ENCODE results near the gene HSDL2.

DNA sequence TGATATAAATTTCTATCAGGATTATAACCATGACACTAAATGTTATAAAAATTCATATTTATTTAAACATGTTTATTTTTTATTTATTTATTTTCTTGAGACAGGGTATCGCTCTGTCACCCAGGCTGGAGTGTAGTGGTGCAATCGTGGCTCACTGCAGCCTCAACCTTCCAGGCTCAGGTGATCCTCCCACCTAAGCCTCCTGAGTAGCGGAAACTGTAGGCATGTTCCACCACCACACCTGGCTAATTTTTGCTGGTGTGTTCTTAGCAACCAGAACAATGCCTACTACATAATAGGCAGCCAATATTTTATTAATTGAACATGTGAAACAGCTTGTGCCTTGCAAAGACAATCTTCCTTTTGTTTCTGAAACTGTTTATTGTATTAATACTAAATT is 40.0 kb upstream of the HSDL2 start:
- TF ChIP-seq, protein P1, sequence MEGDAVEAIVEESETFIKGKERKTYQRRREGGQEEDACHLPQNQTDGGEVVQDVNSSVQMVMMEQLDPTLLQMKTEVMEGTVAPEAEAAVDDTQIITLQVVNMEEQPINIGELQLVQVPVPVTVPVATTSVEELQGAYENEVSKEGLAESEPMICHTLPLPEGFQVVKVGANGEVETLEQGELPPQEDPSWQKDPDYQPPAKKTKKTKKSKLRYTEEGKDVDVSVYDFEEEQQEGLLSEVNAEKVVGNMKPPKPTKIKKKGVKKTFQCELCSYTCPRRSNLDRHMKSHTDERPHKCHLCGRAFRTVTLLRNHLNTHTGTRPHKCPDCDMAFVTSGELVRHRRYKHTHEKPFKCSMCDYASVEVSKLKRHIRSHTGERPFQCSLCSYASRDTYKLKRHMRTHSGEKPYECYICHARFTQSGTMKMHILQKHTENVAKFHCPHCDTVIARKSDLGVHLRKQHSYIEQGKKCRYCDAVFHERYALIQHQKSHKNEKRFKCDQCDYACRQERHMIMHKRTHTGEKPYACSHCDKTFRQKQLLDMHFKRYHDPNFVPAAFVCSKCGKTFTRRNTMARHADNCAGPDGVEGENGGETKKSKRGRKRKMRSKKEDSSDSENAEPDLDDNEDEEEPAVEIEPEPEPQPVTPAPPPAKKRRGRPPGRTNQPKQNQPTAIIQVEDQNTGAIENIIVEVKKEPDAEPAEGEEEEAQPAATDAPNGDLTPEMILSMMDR (IDR thresholded peaks at IDR 0.05): no peak
- TF ChIP-seq POLR2AphosphoS5 (IDR thresholded peaks at IDR 0.05; ENCODE audit: low read depth, low read length): no peak
